GM12801 (cell line): Measurements from ENCODE around the gene GZMM.

Source experiments
- TF ChIP-seq, protein P1 (sequence below): IDR thresholded peaks from one replicate; pipeline ENCODE4 v1.5.1; 2011; ENCODE audit warnings: control low read depth; ENCODE audit not compliant: insufficient read length; ENCODE audit errors: extremely low read depth

The GZMM gene

DNA sequence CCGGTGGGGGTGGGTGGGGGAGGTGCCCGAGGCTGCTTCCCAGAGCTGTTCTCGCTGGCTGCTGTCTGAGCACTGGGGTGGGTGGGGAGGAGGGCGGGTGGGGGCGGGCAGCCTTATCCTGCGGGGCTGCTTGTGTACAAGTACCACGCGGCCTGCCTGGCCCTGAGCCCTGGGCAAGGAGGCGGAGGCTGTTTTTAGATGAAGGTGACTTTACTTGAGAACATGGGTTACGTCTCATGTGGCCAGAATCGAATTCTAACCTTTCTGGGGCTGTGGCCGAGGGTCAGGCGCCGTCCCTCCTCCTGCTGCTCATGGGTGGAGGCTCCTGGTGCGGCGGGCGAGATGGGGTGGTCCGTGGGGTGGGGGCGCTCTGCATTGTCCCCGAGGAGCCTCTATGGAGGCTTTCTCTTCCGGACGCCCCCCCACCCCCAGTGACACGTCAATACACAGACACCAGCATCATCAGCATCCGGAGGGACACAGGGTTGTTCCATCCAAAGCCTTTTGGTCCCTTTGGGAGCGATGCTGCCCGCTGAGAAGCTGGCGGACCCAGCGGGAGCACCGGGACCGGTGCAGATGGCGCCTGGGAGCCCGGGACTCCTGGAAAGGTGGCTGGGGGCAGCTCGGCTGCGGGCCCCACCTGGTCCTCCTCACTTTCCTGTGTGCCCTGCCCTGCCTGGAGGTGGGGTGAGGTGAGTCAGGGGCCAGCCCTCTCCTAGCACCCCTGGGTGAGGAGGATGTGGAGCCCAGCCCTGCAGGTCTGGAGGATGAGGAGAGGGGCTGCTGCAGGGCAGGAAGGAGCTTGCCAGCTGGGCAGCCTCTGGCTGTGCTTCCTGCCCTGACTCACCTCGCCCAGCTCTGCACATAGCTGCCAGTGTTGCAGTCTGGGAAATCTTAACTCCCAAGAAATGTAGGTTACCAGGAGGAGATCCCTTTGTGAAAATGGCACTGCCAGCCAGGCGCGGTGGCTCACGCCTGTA, 32.0 kb downstream of the GZMM start:
- TF ChIP-seq, protein P1, sequence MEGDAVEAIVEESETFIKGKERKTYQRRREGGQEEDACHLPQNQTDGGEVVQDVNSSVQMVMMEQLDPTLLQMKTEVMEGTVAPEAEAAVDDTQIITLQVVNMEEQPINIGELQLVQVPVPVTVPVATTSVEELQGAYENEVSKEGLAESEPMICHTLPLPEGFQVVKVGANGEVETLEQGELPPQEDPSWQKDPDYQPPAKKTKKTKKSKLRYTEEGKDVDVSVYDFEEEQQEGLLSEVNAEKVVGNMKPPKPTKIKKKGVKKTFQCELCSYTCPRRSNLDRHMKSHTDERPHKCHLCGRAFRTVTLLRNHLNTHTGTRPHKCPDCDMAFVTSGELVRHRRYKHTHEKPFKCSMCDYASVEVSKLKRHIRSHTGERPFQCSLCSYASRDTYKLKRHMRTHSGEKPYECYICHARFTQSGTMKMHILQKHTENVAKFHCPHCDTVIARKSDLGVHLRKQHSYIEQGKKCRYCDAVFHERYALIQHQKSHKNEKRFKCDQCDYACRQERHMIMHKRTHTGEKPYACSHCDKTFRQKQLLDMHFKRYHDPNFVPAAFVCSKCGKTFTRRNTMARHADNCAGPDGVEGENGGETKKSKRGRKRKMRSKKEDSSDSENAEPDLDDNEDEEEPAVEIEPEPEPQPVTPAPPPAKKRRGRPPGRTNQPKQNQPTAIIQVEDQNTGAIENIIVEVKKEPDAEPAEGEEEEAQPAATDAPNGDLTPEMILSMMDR: no peak

GRCh38 chr19:576768-577438, 33.0 kb downstream of the GZMM start:
- TF ChIP-seq, protein P1: no peak

- TF ChIP-seq, protein P1: no peak
These were observed 33.9 kb downstream of the GZMM start for GRCh38 chr19:577439-578392.

DNA sequence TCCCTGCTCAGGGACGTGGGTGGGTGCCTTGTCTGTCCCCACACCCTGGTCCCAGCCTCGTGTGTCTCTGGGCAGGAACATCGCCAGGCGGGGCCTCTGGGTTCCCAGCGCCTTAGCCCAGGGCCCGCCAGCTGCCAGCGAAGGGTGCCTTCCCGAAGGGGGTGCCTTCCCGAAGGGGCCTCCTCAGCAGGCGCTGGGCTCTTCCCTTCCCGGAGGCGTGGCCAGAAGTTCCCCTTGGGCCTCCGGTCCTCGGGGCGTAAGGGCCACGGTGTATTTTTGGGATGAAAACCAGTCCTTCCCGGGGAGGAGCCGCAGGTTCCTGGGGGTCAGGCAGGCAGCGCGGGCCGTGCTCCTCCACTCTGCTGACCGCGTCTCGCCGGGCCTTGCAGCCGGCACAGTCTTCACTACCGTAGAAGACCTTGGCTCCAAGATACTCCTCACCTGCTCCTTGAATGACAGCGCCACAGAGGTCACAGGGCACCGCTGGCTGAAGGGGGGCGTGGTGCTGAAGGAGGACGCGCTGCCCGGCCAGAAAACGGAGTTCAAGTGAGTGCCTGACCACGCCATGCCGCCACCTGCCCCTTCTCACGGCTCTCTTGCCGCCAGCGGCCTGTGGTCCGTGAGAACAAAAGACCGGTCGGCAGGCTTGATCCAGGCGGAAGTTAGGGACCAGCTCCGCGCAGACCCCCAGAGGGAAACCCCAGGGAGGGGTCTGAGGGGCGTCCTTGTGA, 35.4 kb downstream of the GZMM start:
- TF ChIP-seq, protein P1: no peak

DNA sequence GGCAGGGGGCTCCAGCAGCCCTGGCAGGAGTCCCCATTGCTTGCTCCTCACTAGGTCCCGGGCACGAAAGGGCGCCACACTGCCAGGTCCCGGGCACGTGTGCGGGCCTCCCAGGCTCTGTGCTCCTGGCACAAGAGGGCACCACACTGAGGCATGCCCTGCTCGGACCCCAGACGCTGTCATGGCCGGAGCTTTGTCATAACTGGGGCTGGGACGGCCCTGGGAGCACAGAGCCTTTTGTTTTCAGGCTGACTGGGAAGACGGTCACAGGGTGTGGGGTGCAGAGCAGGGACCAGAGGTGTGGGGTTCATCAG, 35.9 kb downstream of the GZMM start:
- TF ChIP-seq, protein P1: no peak

GRCh38 chr19:580274-580835, 36.5 kb downstream of the GZMM start:
- TF ChIP-seq, protein P1: no peak
